NK-92 treated with Interleukin-12 subunit alpha and Interleukin-12 subunit beta, amount 100 ng/mL, for 24 hours (cell line): ENCODE measurements around the gene ZDHHC22.

Experiments
- DNase-seq: peaks from one replicate; lab custom pipeline; 2025; lab: John Stamatoyannopoulos, UW

The ZDHHC22 gene

GRCh38 chr14:77103951-77104350 is 37.6 kb downstream of the ZDHHC22 start:
- no peak for DNase-seq

- DNase-seq: no peak
Measured at GRCh38 chr14:77103475-77103874, 38.1 kb downstream of the ZDHHC22 start.

- DNase-seq: no peak
Measured at GRCh38 chr14:77102154-77102553, 39.4 kb downstream of the ZDHHC22 start.

DNA sequence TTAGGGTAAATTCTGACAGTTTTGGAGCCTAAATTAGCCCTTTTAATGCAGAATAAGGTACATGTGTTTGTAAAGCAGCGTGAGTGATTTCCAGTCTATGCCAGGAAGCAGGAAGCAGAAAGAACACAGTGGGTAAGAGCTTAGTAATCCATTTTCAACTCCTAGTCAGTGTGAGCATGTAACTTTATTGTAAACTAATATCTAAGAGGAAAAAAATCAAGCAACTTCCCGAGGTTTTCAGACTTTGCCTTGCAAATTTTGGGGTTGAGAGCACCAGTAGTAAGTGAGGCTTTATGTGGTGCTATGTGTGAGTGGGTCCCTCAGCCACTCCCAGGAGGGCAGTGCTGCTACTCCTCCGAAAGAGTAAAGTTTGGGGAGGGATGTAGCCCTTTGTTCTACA is 40.6 kb downstream of the ZDHHC22 start:
- DNase-seq: no peak

- DNase-seq: no peak
Measured at GRCh38 chr14:77099425-77100167, 42.0 kb downstream of the ZDHHC22 start.

GRCh38 chr14:77098529-77099353 is 42.9 kb downstream of the ZDHHC22 start:
- DNase-seq: no peak

DNA sequence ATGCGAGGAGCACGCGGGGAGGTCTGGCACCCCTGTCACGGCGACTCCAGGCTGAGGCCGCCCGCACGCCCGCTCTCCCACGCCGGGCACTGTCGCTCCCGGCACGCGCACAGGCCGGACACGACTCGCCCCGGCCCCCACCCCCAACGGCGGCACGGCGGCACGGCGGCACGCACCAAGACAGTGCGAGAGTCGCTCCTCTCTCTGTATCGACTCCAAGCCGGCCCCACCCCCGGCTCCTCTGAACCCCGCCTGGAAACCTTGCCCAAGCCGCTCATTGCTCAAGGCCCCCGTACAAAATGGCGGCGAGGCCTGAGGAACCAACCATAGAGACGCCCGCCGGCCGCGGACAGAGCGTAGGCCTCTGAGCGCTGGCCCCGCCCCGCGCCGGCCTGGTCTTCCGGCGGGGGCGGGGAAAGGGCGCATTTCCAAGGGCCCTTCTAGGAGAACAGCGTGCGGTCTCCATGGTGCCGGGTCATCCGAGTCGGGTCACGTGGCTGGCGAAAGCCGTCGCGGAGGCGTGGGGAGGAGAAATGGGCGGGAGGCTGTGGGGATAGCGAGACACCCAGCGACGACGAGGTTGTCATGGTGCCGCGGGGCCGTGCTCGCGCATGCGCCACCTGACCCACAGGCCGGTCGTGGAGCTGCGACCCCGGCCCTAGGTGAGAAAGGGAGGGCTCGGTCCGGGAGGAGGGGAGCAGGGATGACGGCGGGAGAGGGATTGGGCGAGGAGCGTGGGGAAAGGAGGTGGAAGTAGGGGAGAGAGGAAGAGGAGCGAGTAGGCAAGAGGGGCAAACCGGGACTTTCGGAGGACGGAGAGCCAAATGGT is 43.7 kb downstream of the ZDHHC22 start, which contains the start of gene CIPC:
Gene CIPC, plus strand, starts transcription at position 559 of the 829 bp plus-strand sequence. CDS start 7,451 bp downstream, outside the sequence.
- DNase-seq: peak; percentile 99

- no peak for DNase-seq
Measured at GRCh38 chr14:77097006-77097699, 44.4 kb downstream of the ZDHHC22 start.

GRCh38 chr14:77094672-77095284 is 46.8 kb downstream of the ZDHHC22 start:
- DNase-seq: peak; percentile 49

GRCh38 chr14:77092676-77093075 is 48.9 kb downstream of the ZDHHC22 start:
- DNase-seq: no peak

DNA sequence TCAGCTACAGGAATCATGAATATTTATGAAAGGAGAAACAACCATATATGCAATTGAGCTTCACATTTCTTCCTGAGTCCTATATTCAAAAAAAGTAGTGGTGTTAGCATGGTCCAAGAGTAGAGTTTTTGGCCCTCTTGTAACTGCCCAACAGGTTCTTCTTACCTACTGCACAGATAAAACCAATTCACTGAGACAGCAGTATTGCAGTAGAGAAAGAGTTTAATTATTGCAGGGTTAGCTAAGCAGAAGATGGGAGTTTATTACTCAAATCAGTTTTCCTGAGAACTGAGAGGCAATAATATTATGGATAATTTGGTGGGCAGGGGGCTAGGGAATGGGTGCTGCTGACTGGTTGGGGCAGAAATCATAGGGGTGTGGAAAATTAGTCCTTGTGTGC is 50.1 kb downstream of the ZDHHC22 start:
- no peak for DNase-seq

- no peak for DNase-seq
Measured at GRCh38 chr14:77088645-77089044, 52.9 kb downstream of the ZDHHC22 start.

DNA sequence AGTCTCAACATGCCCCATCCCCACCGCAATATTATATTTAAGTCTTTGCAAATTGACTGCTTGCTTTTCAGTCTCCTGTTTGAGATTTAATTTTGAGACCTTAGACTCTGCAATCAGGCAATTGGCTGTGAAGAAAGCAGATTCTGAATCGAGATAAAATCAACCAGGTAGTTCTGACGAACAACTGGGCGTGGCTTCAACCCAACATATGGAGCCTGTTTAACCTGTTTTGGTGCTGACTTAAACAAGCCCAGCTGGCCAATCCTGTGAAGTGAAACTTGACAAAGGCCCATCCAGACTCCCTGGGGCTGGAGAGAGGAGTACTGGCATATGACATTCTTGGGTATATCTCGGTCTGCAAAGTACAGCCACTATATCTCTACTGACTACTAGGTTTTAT is 53.4 kb downstream of the ZDHHC22 start:
- no peak for DNase-seq

DNA sequence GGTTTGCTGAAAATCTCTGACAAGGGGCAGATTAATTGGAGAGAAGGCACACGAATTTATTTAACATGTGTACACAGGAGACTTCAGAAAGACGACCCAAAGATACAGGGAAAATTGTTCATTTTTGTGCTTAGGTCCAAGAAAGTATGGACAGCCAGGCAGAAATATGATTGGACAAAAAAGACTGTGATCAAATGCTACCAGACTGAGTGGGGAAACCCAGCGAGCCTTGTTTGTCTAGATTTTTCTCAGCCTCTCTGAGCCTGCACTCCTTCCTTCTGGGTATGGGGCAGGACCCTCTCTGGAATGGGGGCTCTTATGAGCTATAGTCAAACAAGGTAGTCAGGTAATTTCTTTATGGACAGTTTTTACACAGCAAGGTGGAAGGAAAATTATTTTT is 54.0 kb downstream of the ZDHHC22 start:
- no peak for DNase-seq

DNA sequence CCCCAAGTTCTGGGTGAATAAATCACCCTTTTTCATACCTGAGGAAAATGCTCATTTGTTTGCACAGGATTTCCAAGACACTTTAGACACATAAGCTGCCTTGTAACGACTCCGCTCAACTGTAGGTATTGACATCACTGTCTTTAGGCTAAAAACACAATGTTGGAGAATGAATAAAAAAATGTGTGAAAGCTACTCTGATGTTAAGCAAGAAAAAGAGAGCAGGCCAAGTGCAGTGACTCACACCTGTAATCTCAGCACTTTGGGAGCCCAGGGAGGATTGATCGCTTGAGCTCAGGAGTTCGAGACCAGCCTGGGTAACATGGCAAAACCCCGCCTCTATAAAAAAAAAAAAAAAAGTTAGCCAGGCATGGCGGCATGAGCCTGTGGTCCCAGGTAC is 54.6 kb downstream of the ZDHHC22 start:
- no peak for DNase-seq

- no peak for DNase-seq
Measured at GRCh38 chr14:77086017-77086727, 55.4 kb downstream of the ZDHHC22 start.

- DNase-seq: no peak
Measured at GRCh38 chr14:77085538-77085937, 56.1 kb downstream of the ZDHHC22 start.

- DNase-seq: no peak
Measured at GRCh38 chr14:77084985-77085384, 56.6 kb downstream of the ZDHHC22 start.

DNA sequence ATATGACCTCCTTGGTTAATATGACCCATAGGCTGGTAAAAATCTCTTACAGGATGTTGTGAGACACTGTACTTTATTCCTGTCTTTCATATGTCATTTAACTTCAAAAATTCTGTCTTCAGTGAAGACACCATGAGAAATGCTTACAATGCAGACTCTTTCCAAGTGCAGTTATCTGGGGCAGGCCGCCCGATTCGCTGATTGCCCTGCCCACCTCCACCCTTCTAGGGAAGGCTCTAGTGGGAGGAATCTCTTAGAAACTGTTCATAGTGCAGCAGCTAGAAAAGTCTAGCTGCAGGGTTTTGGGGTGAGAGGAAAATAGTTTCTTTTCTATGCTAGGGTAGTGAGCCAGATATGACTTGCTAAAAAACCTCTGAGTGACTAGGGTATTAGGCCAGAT is 58.5 kb downstream of the ZDHHC22 start:
- no peak for DNase-seq

DNA sequence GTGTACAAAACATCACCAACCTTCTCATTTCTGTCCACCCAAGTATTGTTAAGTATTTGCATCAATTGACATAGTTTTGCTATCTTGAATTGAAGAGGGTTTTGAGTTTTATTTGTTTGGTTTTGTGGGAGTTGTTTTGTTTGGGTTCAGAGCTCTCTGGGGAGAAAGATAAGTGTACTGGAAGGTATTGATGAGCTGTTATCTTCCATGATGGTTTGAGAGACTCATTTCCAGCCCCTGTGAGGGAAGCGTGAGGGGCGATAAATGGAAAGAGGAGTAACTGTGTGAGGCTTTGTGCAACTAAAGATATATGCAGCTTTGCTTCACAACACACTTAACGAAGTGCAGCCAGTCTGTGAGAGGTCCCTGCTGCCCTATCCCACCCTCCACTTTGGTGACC is 59.2 kb downstream of the ZDHHC22 start:
- DNase-seq: no peak
